ENCODE results near the gene PTPN1.

DNA sequence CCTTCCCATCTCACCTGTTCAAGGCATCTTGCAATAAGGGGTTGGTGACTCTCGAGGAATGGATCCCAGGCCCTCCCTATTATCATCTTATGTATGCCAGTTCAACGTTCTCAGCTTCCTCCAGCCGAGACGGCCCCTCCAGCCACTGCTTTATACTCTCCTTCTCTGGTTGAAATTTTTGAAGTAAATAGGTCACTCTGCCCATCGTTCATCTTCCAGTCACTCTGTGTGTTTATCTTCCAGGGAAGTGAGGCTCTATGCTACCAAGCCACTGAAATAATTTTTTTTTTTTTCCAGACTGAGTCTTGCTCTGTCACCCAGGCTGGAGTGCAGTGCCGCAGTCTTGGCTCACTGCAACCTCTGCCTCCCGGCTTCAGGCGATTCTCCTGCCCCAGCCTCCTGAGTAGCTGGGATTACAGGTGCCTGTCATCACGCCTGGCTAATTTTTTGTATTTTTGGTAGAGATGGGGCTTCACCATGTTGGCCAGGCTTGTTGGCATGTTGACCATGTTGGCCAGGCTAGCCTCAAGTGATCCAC lies 17.0 kb downstream of the PTPN1 start:
- TF ChIP-seq, protein P1, sequence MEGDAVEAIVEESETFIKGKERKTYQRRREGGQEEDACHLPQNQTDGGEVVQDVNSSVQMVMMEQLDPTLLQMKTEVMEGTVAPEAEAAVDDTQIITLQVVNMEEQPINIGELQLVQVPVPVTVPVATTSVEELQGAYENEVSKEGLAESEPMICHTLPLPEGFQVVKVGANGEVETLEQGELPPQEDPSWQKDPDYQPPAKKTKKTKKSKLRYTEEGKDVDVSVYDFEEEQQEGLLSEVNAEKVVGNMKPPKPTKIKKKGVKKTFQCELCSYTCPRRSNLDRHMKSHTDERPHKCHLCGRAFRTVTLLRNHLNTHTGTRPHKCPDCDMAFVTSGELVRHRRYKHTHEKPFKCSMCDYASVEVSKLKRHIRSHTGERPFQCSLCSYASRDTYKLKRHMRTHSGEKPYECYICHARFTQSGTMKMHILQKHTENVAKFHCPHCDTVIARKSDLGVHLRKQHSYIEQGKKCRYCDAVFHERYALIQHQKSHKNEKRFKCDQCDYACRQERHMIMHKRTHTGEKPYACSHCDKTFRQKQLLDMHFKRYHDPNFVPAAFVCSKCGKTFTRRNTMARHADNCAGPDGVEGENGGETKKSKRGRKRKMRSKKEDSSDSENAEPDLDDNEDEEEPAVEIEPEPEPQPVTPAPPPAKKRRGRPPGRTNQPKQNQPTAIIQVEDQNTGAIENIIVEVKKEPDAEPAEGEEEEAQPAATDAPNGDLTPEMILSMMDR (IDR thresholded peaks at IDR 0.05; ENCODE audit: extremely low read depth in 1 of 2, insufficient read depth in 1 of 2, low read depth in 1 of 2, low read length in 2 of 2): no peak
- TF ChIP-seq POLR2A (IDR thresholded peaks at IDR 0.05; ENCODE audit: low read depth, low read length): no peak
- TF ChIP-seq MYC (IDR thresholded peaks at IDR 0.05; ENCODE audit: low read depth, low read length): no peak
- TF ChIP-seq POLR2AphosphoS5 (IDR thresholded peaks at IDR 0.05; ENCODE audit: insufficient read depth, low read depth, low read length): no peak
- no peak for TF ChIP-seq JUN (IDR thresholded peaks at IDR 0.05; ENCODE audit: borderline replicate concordance, insufficient read depth, insufficient read length, low read depth)

All from endothelial cell of umbilical vein (primary cell).